Left hindlimb (tissue), 1 donor: ENCODE results near the gene HELZ2.

Experiments
- DNase-seq: peaks from one replicate; pipeline ENCODE4 v3.0.0-alpha.2; 2018

HELZ2 gene

DNA sequence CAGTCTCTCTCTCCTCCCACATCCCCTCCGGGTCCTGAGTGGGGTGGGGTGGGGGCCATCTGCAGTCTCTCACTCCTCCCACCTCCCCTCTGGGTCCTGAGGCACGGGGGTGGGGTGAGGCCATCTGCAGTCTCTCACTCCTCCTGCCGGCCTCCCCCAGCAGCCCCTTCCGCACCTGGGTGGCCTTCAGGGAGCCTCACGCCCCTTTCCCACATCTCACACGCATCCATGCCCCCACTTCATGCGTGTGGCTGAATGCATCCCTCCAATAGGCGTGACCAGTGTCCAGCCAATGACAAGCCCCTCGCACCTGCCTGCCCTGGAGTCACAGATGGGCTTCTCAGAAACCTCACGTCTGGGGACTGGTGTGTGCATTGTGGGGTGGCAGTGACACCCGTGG is 25.5 kb downstream of the HELZ2 start:
- no peak for DNase-seq

DNA sequence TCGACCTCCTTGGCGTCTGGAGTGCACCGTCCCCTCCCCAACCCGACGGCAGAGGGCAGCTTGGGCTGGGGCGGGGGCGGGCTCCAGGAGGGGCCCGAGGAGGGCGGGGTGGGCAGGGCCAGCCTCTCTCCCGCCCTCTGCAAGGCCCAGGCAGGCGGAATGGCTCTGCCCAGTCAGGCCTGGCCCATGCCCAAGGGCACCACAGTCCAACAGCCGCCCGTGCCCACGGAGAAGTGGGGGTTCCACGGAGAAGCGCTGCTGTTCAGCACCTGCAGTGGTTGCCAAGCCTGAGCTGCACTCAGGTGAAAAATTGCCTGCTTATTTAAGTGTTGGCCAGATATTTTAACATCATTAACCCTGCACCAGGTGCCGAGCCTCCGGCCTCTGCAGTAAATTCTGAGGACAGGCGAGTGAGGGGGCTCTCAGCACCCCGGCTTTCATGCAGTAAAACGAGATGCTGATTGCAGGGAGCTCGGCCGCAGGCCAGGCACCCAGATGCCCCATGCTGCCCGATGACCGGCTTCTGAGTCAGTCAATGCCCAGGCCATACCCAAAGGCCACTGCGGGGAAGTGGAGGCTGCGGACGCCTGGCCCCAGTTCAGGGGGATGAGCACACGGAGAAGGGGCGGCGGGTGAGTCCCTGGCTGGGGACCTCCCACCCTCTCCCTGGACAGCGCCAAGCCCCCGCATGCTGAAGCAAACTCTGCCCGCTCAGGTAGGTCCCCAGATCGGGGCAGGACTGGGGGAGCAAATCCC is 26.1 kb downstream of the HELZ2 start, which contains the start of gene SRMS:
Gene SRMS (minus strand): TSS at position 25 of the 756 bp plus-strand sequence. CDS start 286 bp downstream, outside the sequence.
- no peak for DNase-seq

- DNase-seq = no peak
Observed at GRCh38 chr20:63546956-63547724, 26.9 kb downstream of the HELZ2 start.

DNA sequence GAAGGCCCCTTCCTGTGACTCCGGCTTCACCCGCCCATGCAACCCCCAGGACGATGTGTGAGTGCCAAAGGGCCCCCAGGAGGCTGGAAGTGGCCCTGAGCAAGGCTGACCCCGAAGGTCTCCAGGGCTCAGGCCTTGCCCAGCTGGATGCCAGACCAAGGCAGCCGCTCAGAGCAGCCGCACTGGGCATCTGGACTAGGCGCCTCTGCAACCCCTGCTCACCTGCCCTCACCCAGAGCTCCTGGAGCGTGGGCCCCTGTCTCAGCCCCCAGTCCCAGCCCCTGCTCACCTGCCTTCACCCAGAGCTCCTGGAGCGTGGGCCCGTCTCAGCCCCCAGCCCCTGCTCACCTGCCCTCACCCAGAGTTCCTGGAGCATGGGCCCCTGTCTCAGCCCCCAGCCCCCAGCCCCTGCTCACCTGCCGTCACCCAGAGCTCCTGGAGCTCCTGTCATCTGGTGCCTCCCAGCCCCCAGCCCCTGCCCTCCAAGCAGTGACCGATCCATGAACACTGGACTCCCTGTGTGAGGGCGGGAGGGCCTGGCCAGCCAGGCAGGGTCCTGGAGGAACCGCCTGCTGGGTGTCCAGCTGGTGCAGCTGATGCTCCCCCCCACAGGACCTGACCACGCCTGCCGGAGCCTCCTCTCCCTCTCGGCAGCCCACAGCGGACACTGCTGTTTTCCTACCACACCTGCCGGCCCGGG is 27.6 kb downstream of the HELZ2 start:
- no peak for DNase-seq

DNA sequence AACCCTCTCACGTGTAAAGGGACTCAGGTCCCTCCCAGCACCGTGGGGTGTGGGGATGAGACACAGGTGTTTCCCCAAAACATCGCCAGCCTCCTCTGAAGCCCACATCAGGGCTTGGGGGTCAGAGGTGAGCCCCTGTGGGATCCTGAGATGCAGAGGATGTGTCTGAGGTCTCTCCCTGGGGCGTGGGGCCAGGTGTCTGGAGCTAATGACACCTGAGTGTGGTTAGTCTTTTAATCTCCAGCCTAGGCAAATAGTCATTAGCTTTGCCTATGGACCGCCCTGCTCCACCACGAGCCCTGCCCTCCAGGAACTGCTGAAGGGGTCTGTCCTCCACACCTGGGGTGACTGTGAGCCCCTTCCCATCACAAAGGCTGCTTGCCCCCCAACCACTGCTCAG is 28.2 kb downstream of the HELZ2 start:
- no peak for DNase-seq

DNA sequence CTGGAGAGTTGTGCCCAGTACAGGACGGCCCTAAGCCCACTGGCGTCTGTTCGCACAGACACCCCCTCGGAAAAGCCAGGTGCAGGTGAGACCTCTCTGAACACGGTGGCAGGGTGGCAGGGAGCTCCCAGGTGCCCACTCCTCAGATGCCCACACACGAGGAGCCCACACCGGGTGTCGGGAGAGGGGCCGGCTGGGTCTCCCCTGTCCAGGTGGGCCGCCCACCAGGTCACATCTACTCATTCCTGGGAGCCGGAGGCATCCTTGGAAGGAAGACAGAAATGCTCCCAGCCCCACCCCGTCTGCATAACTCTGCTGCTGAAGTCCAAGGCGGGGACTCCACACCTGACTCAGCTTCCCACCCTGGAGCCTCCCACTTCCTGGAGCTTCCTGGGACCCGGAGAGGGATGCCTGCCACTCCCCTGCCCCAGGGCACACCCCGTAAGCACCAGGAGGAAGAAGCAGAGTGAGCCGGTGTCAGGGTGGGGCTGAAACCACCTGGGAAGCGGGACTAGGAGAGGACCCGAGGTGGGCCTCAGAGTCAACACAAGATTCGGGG is 29.0 kb downstream of the HELZ2 start:
- DNase-seq = no peak

- no peak for DNase-seq
Observed at GRCh38 chr20:63544241-63544957, 29.6 kb downstream of the HELZ2 start.

GRCh38 chr20:63543733-63544132 is 30.3 kb downstream of the HELZ2 start:
- DNase-seq = no peak

DNA sequence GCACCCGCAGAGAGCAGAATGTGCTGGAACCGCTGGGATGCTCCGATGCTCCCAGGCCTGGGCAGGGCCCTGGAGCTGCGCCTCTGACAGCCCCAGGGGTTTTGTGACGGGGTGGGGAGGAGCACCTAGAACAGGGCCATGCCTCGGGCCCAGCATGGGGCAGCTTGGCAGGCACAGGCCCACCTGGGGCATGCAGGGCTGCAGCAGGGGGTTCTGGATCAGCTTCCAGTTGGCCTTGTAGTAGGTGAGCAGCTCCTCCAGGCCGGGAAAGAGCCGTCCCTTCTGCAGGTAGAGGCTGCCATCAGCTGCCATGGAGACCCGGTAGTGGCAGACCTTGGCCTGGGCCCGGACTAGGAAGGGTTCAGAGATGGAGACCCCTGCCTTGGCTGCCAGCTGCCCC is 30.9 kb downstream of the HELZ2 start:
- DNase-seq = no peak

GRCh38 chr20:63542696-63543095 is 31.3 kb downstream of the HELZ2 start:
- DNase-seq = no peak

DNA sequence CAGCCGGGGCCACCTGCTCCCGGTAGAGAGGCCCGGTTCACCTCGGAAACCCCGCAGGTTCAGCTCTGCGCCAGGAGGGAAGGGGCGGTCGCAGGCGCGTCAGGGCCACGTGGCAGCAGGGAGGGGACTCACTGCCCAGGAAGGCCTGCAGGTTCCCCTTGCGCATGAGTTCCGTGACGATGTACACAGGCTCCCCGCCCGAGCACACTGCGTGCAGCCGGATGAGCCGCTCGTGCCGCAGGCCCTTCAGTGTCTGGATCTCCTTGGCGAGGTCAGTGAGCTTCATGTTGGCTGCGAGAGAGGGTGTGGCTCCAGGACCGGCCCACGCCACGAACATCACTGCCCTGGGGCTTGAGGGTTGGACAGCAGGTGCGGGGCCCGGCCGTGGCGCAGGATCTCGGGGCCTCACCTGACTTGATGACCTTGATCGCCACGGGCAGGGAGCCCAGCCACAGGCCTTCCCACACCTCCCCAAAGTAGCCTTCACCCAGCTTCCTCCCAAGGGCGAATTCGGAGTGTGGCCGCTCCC is 31.9 kb downstream of the HELZ2 start:
- DNase-seq = no peak

- DNase-seq = no peak
Observed at GRCh38 chr20:63541371-63541770, 32.7 kb downstream of the HELZ2 start.

DNA sequence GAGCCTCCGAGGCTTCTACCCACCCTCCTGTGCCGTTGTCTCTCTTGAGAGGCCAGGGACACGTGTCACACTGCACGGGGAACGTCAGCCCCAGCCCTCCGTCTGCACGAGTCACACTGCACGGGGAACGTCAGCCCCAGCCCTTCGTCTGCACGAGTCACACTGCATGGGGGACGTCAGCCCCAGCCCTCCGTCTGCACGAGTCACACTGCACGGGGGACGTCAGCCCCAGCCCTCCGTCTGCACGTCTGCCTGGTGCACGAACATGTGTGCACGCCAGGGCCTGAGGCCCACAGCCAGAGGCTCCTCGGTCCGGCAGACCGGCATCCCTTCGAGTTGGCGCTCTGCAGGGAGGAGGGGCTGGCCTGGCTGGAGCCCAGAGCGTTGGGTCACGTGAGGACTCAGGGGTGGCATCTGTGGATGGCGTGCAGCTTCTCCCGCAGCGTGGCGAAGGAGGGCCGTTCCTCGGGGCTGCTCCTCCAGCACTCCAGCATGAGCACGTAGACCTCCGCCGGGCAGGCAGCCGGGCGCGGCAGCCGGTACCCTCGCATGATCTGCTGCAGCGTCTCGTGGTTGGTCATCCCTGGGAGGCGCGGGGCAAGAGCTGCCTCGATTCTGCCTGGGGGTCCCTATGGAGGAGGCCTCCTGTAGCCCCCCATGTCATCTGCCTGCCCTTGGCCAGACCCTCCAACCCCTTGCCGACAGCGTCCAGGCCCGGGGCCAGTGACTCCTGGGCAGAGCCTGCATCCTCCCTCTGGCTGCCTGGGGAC is 33.4 kb downstream of the HELZ2 start:
- DNase-seq = no peak

DNA sequence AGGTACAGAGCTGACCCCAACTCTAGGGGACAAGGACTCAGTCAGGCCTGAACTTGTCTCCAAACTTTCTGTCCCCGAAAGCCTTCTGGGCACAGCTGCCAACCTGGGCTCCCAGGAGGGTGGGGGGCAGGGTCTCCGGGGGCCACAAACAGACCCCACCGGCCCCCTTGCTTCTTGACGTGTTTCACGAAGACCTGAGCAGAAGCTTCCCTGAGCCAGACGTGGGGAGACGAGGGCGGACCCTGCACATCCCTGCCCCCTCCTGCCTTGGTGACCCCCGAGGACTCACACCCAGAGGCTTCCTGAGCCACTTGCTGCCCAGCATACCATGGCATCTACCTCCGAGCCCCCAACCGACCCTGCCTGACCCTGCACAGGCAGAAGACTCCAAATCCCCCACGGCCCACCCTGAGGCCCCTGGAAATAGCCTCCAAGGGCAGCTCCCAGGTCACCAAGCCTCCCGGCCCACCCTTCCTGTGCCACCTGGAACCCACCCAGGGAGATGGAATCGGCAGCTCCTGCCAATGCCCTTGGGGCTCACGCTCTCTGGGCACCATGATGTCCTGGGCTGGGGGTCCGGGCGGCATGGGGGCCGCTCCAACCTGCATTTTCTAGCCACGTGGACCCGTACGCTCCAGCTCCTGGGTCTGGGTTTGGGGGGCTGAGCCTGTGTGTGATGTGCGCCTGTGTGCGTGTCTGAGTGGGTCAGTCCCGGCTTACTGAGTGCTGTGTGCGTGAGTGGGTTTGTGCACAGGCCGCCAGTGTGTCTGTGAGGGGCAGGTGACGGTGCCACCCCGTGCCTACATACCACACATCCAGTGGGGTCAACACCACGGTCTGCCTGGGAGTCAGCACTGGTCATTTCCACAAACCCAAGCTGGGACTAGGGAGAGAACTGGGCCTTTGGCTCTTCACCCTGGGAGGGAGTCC is 34.3 kb downstream of the HELZ2 start:
- no peak for DNase-seq

- DNase-seq = no peak
Observed at GRCh38 chr20:63539092-63539430, 35.0 kb downstream of the HELZ2 start.

- no peak for DNase-seq
Observed at GRCh38 chr20:63538204-63539091, 35.6 kb downstream of the HELZ2 start.

- DNase-seq = peak; percentile 85
Observed at GRCh38 chr20:63537525-63538203, 36.4 kb downstream of the HELZ2 start.

DNA sequence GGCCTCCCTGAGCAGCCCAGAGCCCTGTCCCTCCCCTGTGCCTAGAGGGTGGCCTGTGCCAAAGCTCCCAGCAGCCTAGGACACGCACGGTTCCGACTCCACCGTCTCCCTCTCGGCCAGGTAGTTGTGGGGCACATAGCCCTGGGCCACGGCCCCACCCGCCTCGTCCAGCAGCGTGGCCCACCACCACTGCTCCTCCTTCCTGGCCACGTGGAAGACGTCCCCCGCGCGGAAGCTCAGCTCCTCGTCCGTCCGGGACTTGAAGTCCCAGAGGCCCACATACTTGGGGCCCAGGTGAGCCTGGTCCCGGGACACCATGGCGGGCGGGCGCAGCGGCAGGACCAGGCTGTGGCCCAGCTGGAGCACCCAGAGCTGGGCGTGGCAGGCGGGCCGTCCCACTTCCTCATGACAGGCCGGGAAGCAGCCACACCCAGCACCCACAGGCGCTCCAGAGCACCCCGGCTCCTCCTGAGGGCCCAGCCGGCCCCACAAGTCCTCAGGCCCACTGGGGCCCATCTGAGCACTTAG is 37.0 kb downstream of the HELZ2 start, which contains the start of gene PTK6:
Gene PTK6 (minus strand): TSS at position 380 of the 528 bp plus-strand sequence. CDS start 62 bp downstream, at position 318.
- DNase-seq = no peak
